ENCODE data around the gene ZNF81. TPM values are rescaled to one million over a fixed set of nuclear protein-coding genes. Genes with fewer than 3 reads are reported as not detected.

The ZNF81 gene
- total and polyA plus RNA-seq, 2 of the 13 experiments (the other 11 are each of a cell fraction or from before 2014, with no cell fraction given) = 1.4 to 3.2 TPM

- H3K79me2 ChIP-seq (ENCODE audit: insufficient read depth, low read length) = no peaks in the 10 kb centered on the region
- H3K27me3 ChIP-seq (ENCODE audit: control insufficient read depth in 1 of 2, insufficient read depth in 2 of 2, low read length in 2 of 2) = no peaks in the 10 kb centered on the region
- no peak overlapping the region for H3K4me3 ChIP-seq (replicated peaks in 1 of 3; ENCODE audit: insufficient read depth in 1 of 3, low read depth in 2 of 3, low read length in 3 of 3)
- H3K27ac ChIP-seq (ENCODE audit: extremely low read length, insufficient read depth, low read length) = no peak overlapping the region
- ChIA-PET CTCF (ENCODE audit: low intra/inter-chr PET ratio, low total read pairs) (interaction anchor here (4.0 kb wide), 1 partner anchor 66 kb away, joined by 30 read pairs; no protein-coding TSS in a partner anchor), POLR2A (no interaction called here)
- H3K9me3 ChIP-seq (ENCODE audit: low read length) = no peaks in the 10 kb centered on the region
- H3K36me3 ChIP-seq (replicated peaks in 1 of 2; ENCODE audit: control insufficient read depth in 1 of 2, insufficient read depth in 2 of 2, low read length in 2 of 2) = no peaks in the 10 kb centered on the region
- in situ Hi-C loops (cut with HindIII; ENCODE audit: extremely low pct_ligation_motif_present, low pct_unique_long_range_greater_than_20kb) = loop anchor here (10.0 kb wide), 1 partner anchor 64 kb away; no protein-coding TSS in a partner anchor
- H3K9ac ChIP-seq (ENCODE audit: insufficient read depth, low read depth, low read length) = no peak overlapping the region
- no peak overlapping the region for H2AFZ ChIP-seq (ENCODE audit: low read length)
- DNase-seq (ENCODE audit: low spot score) (no peak), ATAC-seq (no peak), FAIRE-seq (no peak)
- 43% methylated on average over 1 of the region's 2 CpGs for WGBS (ENCODE audit: low lambda C conversion rate)
- H3K4me2 ChIP-seq (ENCODE audit: low read depth, low read length) = no peak overlapping the region
- H4K20me1 ChIP-seq (ENCODE audit: insufficient read depth, low read length) = no peaks in the 10 kb centered on the region
- BruUV-seq (replicated peaks) = no TSS peak
- peaks cover 8% of the 10 kb centered on the region for H3K4me1 ChIP-seq (ENCODE audit: insufficient read depth, low read length)
- intact Hi-C loops (cut with micrococcal nuclease; ENCODE audit: unreplicated experiment) = no loop called here
- TF ChIP-seq NFIC (IDR thresholded peaks at IDR 0.05; ENCODE audit: low read length) (no peak), REPIN1 (CRISPR knock-in tag; IDR thresholded peaks at IDR 0.05; ENCODE audit: borderline replicate concordance, low read depth) (no peak), ZNF503 (CRISPR knock-in tag; IDR thresholded peaks at IDR 0.05) (no peak), MEIS2 (CRISPR knock-in tag; IDR thresholded peaks at IDR 0.05) (no peak), CTCF (CRISPR knock-in tag; IDR thresholded peaks at IDR 0.05) (no peak), U2AF1 (optimal IDR thresholded peaks at IDR 0.05; ENCODE audit: low read depth, low read length) (no peak), ZNF839 (CRISPR knock-in tag; IDR thresholded peaks at IDR 0.05; ENCODE audit: borderline replicate concordance) (no peak), SNRNP70 (IDR thresholded peaks at IDR 0.05; ENCODE audit: low read depth, low read length) (no peak), ZNF724P (CRISPR knock-in tag; IDR thresholded peaks at IDR 0.05; ENCODE audit: borderline replicate concordance) (no peak), BRD4 (CRISPR knock-in tag; IDR thresholded peaks at IDR 0.05) (no peak), ZNF687 (CRISPR knock-in tag; IDR thresholded peaks at IDR 0.05) (no peak), CCAR2 (optimal IDR thresholded peaks at IDR 0.05; ENCODE audit: low read depth, low read length) (no peak)
- TF ChIP-seq, protein P1, sequence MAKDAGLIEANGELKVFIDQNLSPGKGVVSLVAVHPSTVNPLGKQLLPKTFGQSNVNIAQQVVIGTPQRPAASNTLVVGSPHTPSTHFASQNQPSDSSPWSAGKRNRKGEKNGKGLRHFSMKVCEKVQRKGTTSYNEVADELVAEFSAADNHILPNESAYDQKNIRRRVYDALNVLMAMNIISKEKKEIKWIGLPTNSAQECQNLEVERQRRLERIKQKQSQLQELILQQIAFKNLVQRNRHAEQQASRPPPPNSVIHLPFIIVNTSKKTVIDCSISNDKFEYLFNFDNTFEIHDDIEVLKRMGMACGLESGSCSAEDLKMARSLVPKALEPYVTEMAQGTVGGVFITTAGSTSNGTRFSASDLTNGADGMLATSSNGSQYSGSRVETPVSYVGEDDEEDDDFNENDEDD (CRISPR knock-in tag; IDR thresholded peaks at IDR 0.05; ENCODE audit: borderline replicate concordance) = no peak
- TF ChIP-seq, protein P2, sequence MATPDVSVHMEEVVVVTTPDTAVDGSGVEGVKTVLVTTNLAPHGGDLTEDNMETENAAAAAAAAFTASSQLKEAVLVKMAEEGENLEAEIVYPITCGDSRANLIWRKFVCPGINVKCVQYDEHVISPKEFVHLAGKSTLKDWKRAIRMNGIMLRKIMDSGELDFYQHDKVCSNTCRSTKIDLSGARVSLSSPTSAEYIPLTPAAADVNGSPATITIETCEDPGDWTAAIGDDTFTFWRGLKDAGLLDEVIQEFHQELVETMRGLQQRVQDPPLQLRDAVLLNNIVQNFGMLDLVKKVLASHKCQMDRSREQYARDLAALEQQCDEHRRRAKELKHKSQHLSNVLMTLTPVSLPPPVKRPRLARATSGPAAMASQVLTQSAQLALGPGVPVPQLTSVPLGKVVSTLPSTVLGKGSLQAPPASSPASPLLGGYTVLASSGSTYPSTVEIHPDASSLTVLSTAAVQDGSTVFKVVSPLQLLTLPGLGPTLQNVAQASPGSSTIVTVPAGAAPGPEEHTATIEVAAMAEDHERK (CRISPR knock-in tag; IDR thresholded peaks at IDR 0.05; ENCODE audit: low read depth) = no peak
Observed at GRCh38 chrX:47960406-47960805, 123.7 kb downstream of the ZNF81 start.
